ENCODE measurements around the gene CUBN.

DNA sequence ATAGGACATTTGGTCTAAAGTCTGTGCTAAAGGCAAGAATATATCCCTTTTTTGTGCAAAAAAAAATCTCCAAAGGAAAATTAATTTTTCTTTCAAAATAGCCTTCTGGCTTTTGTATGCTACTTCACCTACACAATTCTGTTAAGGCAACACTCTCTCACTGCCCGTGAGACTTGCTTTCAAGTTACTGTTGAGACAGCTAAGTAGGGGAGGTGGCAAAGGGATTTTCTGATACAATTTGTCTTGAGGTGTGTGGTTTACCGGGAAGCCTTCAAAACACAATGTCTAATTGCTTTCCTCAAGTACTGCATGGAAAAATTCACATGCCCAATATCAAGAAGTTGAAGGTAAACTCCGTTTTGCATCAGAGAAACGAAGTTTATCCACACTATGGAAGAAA is 261.6 kb downstream of the CUBN start:
- TF ChIP-seq CTCF (IDR thresholded peaks at IDR 0.05), result no peak
- TF ChIP-seq ZNF232 (CRISPR knock-in tag; IDR thresholded peaks at IDR 0.05), result no peak
- TF ChIP-seq, protein P1, sequence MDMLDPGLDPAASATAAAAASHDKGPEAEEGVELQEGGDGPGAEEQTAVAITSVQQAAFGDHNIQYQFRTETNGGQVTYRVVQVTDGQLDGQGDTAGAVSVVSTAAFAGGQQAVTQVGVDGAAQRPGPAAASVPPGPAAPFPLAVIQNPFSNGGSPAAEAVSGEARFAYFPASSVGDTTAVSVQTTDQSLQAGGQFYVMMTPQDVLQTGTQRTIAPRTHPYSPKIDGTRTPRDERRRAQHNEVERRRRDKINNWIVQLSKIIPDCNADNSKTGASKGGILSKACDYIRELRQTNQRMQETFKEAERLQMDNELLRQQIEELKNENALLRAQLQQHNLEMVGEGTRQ (CRISPR knock-in tag; IDR thresholded peaks at IDR 0.05), result no peak
- TF ChIP-seq, protein P2, sequence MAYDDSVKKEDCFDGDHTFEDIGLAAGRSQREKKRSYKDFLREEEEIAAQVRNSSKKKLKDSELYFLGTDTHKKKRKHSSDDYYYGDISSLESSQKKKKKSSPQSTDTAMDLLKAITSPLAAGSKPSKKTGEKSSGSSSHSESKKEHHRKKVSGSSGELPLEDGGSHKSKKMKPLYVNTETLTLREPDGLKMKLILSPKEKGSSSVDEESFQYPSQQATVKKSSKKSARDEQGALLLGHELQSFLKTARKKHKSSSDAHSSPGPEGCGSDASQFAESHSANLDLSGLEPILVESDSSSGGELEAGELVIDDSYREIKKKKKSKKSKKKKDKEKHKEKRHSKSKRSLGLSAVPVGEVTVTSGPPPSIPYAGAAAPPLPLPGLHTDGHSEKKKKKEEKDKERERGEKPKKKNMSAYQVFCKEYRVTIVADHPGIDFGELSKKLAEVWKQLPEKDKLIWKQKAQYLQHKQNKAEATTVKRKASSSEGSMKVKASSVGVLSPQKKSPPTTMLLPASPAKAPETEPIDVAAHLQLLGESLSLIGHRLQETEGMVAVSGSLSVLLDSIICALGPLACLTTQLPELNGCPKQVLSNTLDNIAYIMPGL (CRISPR knock-in tag; IDR thresholded peaks at IDR 0.05), result no peak

Data from WTC11 (cell line).